NCI-H2081 (cell line): ENCODE results near the gene SNX27.
"Not testable (repeated sequence)": the region's sequence is repeated elsewhere in the genome, so short reads cannot be mapped to it uniquely, and the experiment has no call there.

ENCODE experiments used
- DNase-seq, 2 experiments: peaks; one replicate each; lab custom pipeline; 2025; lab: John Stamatoyannopoulos, UW

SNX27 gene

DNA sequence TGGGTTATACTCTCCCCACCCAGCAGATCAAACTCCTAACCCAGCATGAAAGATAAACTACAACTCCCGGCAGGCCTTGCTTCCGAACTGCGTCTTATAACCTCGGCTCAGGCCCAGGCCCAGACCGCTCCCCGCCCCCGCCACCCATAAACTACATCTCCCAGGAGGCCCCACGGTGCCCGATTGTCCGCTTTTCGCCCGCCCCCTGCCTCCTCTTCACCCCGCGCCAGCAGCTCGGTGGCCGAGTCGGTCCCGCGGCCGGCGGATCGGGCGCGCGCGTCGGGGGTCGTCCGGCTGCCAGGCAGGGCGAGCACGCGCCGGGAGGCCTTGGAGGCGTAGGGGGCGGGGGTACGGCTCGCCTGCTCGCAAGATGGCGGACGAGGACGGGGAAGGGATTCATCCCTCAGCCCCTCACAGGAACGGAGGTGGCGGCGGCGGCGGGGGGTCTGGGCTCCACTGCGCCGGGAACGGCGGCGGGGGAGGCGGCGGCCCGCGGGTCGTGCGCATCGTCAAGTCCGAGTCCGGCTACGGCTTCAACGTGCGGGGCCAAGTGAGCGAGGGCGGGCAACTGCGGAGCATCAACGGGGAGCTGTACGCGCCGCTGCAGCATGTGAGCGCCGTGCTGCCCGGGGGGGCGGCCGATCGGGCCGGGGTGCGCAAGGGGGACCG is at the start of gene SNX27:
TSS of gene SNX27 (plus strand) at position 219 of the 669 bp plus-strand sequence. CDS start at position 371, 152 bp downstream.
- peak; percentile 96 to 97 for DNase-seq

DNA sequence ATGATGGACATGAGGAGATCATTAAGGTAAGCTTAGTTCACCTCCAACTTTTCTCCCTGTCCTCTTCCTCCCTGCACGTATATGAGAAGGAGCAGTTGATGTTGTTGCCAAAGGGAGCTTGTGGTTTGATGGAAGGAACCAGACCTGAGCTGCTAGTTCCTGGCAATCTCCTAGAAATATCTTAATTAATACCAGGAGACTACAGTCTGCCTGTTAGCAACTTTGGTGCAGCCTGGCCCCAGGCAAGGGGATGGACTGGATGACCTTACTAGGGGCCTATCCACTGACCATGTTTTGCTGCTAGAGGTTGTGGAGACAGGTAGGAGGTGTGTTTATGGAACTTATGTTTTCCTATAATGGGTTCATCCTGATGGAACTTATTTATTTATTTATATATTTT is 49.2 kb upstream of the SNX27 start:
- DNase-seq: no peak

DNA sequence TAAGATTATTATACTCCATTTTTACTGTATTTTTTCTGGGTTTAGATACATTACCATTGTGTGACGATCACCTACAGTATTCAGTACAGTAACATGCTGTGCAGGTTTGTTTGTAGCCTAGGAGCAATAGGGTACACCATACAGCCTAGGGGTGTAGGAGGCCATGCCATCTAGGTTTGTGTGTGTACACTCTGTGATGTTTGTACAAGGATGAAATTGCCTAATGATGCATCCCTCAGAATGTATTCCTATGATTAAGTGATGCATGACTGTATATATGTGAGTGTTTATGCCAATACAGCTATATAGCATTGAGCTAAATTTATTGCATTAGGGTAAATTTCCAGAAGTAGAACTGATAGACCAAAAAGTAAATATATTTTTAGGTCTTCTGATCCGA is 48.5 kb upstream of the SNX27 start:
- peak in 1 of 2 experiments; percentile 36 for DNase-seq

GRCh38 chr1:151565502-151566189 is 46.2 kb upstream of the SNX27 start:
- no peak for DNase-seq

GRCh38 chr1:151568626-151569088 is 43.2 kb upstream of the SNX27 start:
- DNase-seq: no peak

GRCh38 chr1:151570819-151571218 is 41.0 kb upstream of the SNX27 start:
- DNase-seq: peak; percentile 75 to 90

DNA sequence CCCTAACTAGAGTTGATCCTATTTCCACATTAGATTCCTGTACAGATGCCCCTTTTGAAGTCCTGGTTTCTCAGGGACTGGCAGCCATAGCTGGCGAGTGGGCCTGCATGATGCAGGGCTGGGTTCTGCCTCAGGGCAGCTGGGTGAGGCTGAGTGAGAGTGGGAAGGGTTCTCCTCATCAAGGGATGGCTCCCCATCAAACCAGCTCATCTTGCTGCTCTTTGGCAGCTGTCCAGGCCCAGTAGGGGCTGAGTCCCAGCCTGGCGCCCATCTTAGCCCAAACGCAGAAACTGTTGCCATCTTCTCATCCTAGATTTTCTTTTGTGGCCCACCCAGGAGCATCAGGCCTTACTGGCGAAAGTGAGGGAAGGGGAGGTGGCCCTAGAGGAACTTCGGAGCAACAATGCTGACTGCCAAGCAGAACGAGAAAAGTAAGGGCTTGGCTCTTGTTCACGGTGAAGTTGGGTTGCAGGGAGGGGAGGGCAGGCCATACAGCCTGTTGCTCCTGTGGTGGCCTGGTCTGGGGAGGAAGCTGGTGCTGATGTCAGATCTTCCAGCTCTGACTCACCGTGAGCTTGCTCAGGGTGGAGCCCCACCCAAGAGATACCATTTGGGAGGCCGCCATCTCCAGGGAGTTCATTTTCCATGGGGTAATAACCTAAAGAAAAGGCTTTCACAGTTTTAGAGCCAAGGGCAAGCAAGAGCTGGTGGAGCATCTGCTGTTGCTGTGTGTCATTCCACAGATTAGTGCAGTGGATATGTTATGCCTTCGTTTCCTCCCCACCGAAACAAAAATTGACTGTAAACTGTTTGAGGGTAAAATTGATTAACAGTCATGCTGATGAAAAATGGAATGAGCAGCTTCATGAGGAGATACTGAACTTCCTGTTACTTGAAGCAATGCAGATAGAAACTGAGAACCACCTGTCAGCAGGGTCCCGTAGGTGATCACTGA is 37.0 kb upstream of the SNX27 start:
- no peak for DNase-seq

DNA sequence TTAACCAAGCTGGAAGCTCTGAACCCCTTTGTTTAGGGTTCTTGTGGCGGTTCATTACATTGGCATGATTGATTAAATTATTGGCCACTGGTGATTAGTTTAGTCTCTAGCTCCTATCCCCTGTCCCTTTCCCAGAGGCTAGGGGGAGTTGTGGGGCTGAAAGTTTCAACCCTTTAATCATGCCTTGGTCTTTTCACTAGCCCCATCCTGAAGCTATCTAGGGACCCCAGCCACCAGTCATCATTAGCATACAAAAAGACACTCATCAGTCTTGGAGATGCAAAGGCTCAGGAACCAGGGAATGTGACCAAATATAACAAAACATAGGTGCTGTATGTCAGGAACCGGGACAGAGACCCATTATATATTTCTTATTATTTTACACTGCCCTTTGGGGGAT is 34.7 kb upstream of the SNX27 start:
- no peak for DNase-seq

DNA sequence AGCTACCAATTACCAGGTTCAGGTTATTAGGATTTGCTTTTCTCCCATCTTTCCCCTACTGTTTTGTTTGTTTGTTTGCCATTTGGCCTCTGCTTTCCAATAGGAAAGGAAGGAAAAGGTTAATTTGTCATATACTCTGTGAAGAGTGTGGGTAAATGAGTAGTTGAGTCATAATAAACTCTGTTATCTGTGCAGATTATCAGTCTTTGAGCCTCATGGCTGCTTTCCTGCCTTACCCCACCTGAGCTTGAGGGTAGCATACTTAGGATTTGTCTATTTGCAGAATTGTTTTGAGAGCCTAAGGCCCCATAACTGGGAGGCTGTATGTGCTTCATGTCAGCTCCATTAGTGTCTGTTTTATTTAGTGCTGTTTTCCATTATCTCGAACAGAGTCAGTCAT is 32.9 kb upstream of the SNX27 start:
- DNase-seq: no peak

DNA sequence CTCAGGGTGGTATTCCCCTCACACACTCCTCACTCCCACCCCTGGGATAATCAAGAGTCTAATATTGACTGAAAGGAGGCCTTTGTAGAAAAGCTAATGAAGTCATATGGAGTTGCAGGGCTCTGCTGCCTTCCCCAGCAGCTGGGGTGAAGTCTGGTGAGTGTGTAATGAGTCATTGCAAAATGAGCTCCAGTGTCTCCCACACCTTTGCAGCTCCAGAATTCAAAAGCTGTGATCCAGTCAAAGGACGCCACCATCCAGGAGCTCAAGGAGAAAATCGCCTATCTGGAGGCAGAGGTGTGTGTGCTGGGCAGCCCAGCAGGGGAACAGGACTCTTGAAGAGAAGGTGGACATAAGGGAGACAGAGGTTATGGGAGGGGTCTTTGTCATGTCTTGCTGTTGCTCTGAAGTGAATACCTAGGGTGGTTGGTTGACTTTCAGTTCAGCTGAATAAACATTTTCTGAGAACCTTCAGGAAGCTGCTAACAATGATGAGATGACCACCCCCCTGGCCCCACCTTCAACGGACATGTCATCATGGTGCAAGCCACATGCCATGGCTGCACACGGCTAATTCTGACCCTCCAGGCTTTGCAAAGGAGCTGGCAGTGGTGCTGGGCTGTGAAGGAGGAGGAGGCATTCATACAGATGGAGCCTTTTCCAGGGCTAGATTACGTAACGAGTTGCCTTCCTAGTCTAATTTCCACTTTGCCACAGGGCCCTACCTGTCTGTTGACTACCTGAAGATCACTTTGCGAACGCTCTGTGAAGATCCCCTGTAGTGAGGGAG is 32.2 kb upstream of the SNX27 start:
- no peak for DNase-seq

DNA sequence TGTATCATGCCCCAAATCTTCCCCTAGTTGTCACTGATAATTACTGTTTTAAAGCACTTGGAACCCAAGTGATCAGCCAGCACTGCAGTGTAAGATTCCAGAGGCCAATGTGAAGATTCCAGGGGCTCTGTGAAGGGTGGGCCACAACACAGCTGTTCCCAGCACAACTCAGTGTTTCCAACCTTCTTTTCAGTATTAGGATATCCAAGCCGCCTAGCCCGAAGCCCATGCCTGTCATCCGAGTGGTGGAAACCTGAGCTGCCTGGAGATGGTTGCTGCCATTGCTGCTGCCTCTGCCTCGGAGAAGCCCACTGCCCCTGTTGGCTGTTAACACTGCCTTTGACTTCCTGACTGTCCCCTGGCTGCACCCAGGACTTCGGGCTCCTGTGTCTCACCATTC is 30.4 kb upstream of the SNX27 start:
- DNase-seq: no peak

DNA sequence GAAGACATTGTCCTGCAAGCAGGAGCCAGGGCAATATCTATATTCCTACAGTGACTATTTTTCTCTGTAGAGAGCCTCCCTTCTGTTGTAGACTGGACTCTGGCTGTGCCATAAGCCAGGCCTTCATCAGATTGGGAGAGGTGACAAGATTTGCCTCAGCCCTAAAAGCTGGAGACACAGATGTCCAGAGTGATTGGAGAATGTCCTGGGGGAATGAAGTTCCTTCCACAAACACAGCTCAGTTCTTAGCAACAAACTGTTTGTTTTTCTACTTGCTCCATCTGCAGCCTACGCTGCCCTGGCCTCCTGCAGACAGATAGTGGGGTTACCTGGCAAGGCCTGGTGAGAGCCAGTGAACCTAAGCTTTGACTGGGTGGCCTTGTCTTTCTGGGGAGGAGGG is 29.9 kb upstream of the SNX27 start:
- no peak for DNase-seq

DNA sequence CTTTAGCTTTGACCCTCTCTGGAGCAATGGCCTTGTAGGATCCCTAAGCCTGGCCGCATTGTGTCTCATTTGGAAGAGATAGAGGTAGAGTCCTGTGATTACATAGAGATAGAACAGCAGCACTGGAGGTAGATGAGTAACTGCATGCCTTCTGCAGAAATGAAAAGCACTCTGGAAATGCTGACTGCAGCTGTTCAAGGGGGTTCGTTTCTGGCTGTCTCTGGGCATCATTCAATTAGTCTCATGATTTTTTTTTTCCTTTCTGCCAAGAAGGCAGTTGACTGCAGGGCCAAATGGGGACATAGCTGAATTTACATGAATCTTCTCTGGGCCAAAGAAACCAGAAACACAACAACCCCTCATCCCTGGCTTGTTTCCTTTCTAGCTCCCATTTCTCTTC is 28.1 kb upstream of the SNX27 start:
- DNase-seq: no peak

- no peak for DNase-seq
Observed at GRCh38 chr1:151584278-151584677, 27.6 kb upstream of the SNX27 start.

DNA sequence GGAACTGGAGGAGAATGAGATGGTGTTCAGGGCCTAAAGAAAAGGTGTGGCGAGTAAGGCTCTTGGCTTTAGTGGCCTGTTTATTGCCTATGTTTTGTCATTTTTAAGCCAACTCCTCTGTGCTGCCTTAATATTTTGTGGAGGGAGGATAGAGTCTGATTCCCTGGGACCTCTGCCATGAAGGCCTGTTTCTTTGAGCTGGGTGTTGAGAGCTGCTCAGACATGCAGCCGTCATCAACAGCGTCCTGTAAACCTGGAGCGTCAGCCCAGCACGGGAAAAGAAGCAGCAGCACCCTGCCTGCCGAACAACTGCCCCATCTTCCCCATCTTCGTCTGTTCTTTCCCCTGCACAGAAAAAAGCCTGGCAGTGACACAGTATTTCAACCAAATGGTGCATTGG is 27.1 kb upstream of the SNX27 start:
- no peak for DNase-seq

GRCh38 chr1:151585622-151586021 is 26.2 kb upstream of the SNX27 start:
- no peak for DNase-seq

- DNase-seq: no peak
Observed at GRCh38 chr1:151590961-151591360, 20.9 kb upstream of the SNX27 start.

DNA sequence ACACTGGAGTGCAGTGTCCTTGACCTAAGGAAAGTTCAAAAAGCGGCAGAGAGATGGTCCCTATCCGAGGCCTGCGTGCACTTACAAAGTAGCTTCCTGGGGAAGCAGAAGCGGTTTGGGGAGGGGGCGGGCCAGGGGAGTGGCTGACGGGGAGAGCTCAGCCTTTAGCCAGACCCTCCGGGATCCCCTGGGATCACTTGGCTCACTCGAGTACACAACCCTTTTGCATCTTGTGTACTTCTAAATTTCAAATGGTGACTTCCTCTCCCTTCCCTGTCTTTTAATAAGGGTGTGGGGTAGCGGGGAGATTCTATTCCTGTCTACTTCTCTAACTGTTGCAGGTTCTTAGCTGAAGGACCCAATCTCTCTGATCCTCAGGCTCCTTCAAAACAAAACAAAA is 18.1 kb upstream of the SNX27 start:
- DNase-seq: no peak

DNA sequence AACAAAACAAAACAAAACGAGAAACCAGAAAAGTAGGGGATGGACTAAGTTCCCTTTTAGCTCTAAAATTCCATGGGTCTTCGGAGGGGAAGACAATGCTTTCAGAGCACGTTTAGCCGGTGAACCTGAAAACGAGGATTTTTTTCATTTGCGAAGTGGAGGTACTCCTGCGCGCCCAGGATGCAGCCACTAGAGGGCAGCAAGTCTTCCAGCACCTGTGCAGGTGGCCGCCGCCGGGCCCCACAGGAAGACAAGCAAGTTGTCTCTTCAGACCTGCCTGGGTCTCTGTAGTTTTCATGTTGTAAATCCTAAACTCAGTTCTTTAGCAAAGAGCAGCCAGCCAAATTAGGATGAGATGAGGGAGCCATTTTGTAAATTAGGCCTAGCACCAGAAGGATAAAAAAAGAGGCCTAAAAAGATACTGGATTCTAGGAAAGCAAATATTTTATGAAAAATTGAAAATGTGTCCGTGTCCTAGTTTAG is 17.7 kb upstream of the SNX27 start:
- peak; percentile 85 to 90 for DNase-seq

DNA sequence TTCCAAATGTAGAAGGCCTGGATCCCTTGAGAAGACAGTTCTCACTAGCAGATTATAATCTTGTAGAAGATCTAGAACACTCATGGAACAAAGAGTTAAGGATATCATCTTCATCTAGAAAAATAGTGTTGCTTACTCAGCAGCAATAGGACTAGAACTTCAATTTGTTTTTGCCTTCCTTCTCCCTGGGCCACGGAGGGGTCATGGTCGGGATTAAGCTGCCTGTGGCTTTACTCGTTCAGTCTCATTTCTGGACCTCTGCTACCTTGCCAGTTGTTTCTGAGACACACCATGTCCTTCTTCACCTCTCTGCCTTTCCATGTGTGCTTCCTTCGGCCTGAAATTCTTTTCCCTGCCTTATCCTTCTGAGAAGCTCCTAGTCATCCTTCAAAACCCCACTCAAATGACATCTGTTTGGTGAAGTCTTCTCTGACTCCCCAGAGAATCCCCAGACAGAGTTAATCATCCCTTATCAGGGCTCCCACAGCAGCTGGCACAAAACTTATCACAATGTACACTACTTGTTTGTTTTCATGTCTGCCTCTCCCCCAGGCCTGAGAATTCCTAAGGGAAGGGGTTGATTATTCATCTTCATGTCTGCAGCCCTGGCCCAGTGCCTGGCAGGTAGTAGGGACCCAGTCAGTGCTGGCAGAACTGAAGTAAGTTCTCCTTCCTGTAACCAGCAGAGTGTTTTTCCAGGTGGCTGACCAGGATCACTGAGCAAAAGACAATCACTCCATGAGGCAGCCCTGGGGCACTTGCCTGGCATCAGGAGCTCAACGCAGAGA is 15.5 kb upstream of the SNX27 start:
- peak in 1 of 2 experiments; percentile 50 for DNase-seq

DNA sequence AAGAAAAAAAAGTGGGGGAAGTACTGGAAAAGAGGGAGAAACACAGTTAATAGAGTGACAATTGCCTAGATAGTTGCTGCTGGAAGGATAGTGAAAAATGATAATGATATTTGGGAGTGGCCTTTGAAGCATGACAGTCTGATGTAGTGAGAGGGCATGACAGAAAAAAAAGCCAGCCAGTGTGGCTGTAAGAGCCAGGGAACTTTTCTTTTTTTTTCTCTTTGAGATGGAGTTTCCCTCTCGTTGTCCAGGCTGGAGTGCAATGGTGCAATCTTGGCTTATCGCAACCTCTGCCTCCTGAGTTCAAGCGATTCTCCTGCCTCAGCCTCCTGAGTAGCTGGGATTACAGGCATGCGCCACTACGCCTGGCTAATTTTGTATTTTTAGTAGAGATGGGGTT is 9.3 kb upstream of the SNX27 start:
- DNase-seq: not testable (repeated sequence)
